CD8-positive, alpha-beta memory T cell (primary cell): ENCODE measurements around the gene RASSF7. TPM values are rescaled to one million over a fixed set of nuclear protein-coding genes. Genes with fewer than 3 reads are reported as not detected.

Experiments
- CTCF ChIA-PET: fragments of 350-600 bp; sonication (Branson Sonifier 250); formaldehyde crosslinking; loops from one replicate; lab custom pipeline; 2021; ENCODE audit warnings: antibody characterized with exemption; lab: Charles Lee
- POLR2A ChIA-PET: fragments of 350-600 bp; sonication (Branson Sonifier 250); formaldehyde crosslinking; loops from one replicate; lab custom pipeline; 2021; ENCODE audit warnings: antibody characterized with exemption; lab: Charles Lee
- DNase-seq, 5 donors: peaks; one replicate each; pipeline versions ENCODE4 v3.0.0 to v3.0.0-alpha.2; 2020 to 2022; ENCODE audit warnings: mixed read lengths in 1 of 5
- H3K27ac ChIP-seq: one replicate; pipeline ENCODE4 v1.7.0; 2013; ENCODE audit warnings: low read depth, mild to moderate bottlenecking, low read length, moderate library complexity
- H3K27me3 ChIP-seq: 2 replicates; pipeline ENCODE4 v1.7.0; 2013; ENCODE audit warnings: low read length, mild to moderate bottlenecking; ENCODE audit not compliant: insufficient read depth, poor library complexity, severe bottlenecking
- H3K36me3 ChIP-seq: 2 replicates; pipeline ENCODE4 v1.7.0; 2013; ENCODE audit warnings: mild to moderate bottlenecking, low read length, moderate library complexity; ENCODE audit not compliant: insufficient read depth
- H3K4me1 ChIP-seq: 2 replicates; pipeline ENCODE4 v1.7.0; 2013; ENCODE audit warnings: mild to moderate bottlenecking, low read length, moderate library complexity; ENCODE audit not compliant: insufficient read depth
- H3K4me3 ChIP-seq: 2 replicates; pipeline ENCODE4 v1.7.0; 2013; ENCODE audit warnings: mild to moderate bottlenecking, low read length
- H3K9me3 ChIP-seq: 2 replicates; pipeline ENCODE4 v1.7.0; 2013; ENCODE audit warnings: mild to moderate bottlenecking, low read length
- H3K27ac Mint-ChIP-seq, 8 donors: one replicate each; pipeline ENCODE4 v1.8.0; 2020 to 2021; ENCODE audit warnings: mixed read lengths in 8 of 8, mild to moderate bottlenecking in 6 of 8, inconsistent platforms in 3 of 8, moderate library complexity in 3 of 8
- H3K27me3 Mint-ChIP-seq, 2 donors: one replicate each; pipeline ENCODE4 v1.8.0; 2020 to 2021; ENCODE audit warnings: mixed read lengths in 2 of 2, mild to moderate bottlenecking in 1 of 2, moderate library complexity in 1 of 2
- H3K36me3 Mint-ChIP-seq, 3 donors: one replicate each; pipeline ENCODE4 v1.8.0; 2020 to 2021; ENCODE audit warnings: mixed read lengths in 3 of 3, inconsistent platforms in 1 of 3, mild to moderate bottlenecking in 1 of 3
- H3K4me1 Mint-ChIP-seq, 3 donors: one replicate each; pipeline ENCODE4 v1.8.0; 2020 to 2021; ENCODE audit warnings: mixed read lengths in 3 of 3, inconsistent platforms in 1 of 3, mild to moderate bottlenecking in 1 of 3
- H3K4me3 Mint-ChIP-seq, 7 donors: one replicate each; pipeline ENCODE4 v1.8.0; 2020 to 2021; ENCODE audit warnings: mixed read lengths in 7 of 7, mild to moderate bottlenecking in 6 of 7, moderate library complexity in 4 of 7, inconsistent platforms in 2 of 7
- H3K9me3 Mint-ChIP-seq, 5 donors: one replicate each; pipeline ENCODE4 v1.8.0; 2020 to 2022; ENCODE audit warnings: mixed read lengths in 5 of 5, mild to moderate bottlenecking in 3 of 5, moderate library complexity in 2 of 5, inconsistent platforms in 1 of 5
- polyA plus RNA-seq: library from polyadenylated mRNA; unstranded; fragments of 300-500 nt; fragmentation: Illumina TruSeq; gene quantifications from one replicate; pipeline ENCODE4 v1.2.3, GENCODE V29; 2021
- total RNA-seq, 2 experiments: library from RNA; stranded (reverse); gene quantifications; one replicate each; pipeline ENCODE4 v1.2.3, GENCODE V29; 2021

The RASSF7 gene
- total and polyA plus RNA-seq, 3 experiments from 2014 or later: 20.4 to 39.7 (median 20.7) TPM

DNA sequence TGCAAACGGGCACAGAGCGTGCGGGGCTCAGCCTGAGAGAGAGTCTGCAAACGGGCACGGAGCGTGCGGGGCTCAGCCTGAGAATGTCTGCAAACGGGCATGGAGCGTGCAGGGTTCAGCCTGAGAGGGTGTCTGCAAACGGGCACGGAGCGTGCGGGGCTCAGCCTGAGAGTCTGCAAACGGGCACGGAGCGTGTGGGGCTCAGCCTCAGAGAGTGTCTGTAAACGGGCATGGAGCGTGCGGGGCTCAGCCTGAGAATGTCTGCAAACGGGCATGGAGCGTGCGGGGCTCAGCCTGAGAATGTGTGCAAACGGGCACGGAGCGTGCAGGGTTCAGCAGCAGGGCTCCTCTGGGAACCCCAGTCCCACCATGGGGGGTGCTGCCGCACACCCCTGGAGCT lies 29.0 kb downstream of the RASSF7 start:
- peaks cover 22% of the 10 kb centered on the region for H3K4me1 ChIP-seq
- H3K27me3 ChIP-seq: no peaks in the 10 kb centered on the region
- no peak overlapping the region for H3K4me3 Mint-ChIP-seq
- H3K4me1 Mint-ChIP-seq: peaks cover 21 to 35% (median 32%) of the 10 kb centered on the region in 3 donors
- DNase-seq: no peak
- CTCF ChIA-PET: interaction anchor here (1.1 kb wide), 1 partner anchor 136 kb away, joined by 3 read pairs; no protein-coding TSS in a partner anchor
- H3K27ac Mint-ChIP-seq: peak overlapping the region in 3 of 8 donors; percentile 15 to 97 (median 47)
- H3K4me3 ChIP-seq: no peak overlapping the region
- no peaks in the 10 kb centered on the region for H3K27me3 Mint-ChIP-seq
- no peaks in the 10 kb centered on the region for H3K9me3 ChIP-seq
- peaks cover 41% of the 10 kb centered on the region for H3K36me3 ChIP-seq
- POLR2A ChIA-PET: no interaction called here
- no peak overlapping the region for H3K27ac ChIP-seq
- no peaks in the 10 kb centered on the region for H3K9me3 Mint-ChIP-seq
- H3K36me3 Mint-ChIP-seq: peaks cover 0 to 80% (median 22%) of the 10 kb centered on the region in 3 donors

DNA sequence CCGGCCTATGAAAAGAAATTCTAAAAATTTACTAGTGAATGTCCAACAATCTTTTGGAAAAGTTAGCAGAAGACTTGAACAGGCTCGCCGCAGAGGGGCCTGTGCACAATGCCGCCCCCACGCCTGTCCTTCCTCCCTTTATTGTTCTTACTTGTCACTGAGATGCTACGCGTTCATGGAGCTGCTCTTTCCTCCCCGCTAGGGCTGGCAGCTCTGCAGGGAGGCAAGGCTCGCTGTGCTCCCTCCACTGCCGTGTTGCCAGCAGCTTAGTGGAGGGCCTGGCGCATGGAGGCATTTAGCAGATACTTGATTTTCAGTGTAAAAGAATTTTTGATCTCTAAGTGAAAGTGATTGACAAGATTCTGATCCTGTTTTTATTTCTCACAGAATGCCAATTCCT lies 30.2 kb downstream of the RASSF7 start:
- Histone ChIP-seq H3K27me3 (no peaks in the 10 kb centered on the region), H3K4me3 (no peak overlapping the region), H3K27ac (no peak overlapping the region), H3K4me1 (peaks cover 22% of the 10 kb centered on the region), H3K9me3 (no peaks in the 10 kb centered on the region), H3K36me3 (peaks cover 41% of the 10 kb centered on the region)
- no peak for DNase-seq
- no peaks in the 10 kb centered on the region for H3K27me3 Mint-ChIP-seq
- CTCF ChIA-PET: no interaction called here
- H3K27ac Mint-ChIP-seq: peak overlapping the region in 4 of 8 donors; percentile 6 to 64 (median 41)
- H3K36me3 Mint-ChIP-seq: peaks cover 0 to 90% (median 22%) of the 10 kb centered on the region in 3 donors
- no peak overlapping the region for H3K4me3 Mint-ChIP-seq
- peaks cover 23 to 40% (median 35%) of the 10 kb centered on the region in 3 donors for H3K4me1 Mint-ChIP-seq
- POLR2A ChIA-PET: interaction anchor here (0.8 to 1.0 kb wide), 2 partner anchors 15 to 21 kb away, joined by 3 to 4 read pairs; partner anchors contain the start of gene PHRF1
- no peaks in the 10 kb centered on the region for H3K9me3 Mint-ChIP-seq

DNA sequence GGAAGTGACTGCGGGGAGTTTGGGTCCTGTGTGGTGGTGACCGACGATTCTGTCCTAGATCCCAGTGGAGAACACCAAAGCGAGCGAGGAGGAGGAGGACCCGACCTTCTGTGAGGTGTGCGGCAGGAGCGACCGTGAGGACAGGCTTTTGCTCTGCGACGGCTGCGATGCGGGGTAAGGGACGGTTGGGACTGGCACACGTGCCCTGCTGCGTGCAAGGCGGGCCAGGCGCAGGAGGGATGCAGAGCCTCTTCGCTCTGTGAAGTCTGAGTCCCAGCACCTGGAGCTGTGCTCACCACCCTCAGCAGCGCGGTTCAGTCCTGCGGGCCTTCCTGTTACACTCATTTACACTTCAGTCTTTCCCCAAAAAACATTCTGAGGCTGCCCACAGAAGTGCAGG lies 31.7 kb downstream of the RASSF7 start:
- Histone ChIP-seq H3K4me1 (peaks cover 13% of the 10 kb centered on the region), H3K27me3 (no peaks in the 10 kb centered on the region), H3K36me3 (peaks cover 46% of the 10 kb centered on the region), H3K27ac (no peak overlapping the region), H3K4me3 (no peak overlapping the region), H3K9me3 (no peaks in the 10 kb centered on the region)
- Mint-ChIP-seq H3K9me3 (no peaks in the 10 kb centered on the region), H3K36me3 (peaks cover 0 to 90% (median 24%) of the 10 kb centered on the region in 3 donors), H3K27me3 (no peaks in the 10 kb centered on the region), H3K27ac (peak overlapping the region in 1 of 8 donors; percentile 10), H3K4me3 (no peak overlapping the region), H3K4me1 (peaks cover 22 to 41% (median 32%) of the 10 kb centered on the region in 3 donors)
- ChIA-PET POLR2A (no interaction called here), CTCF (no interaction called here)
- DNase-seq: no peak

DNA sequence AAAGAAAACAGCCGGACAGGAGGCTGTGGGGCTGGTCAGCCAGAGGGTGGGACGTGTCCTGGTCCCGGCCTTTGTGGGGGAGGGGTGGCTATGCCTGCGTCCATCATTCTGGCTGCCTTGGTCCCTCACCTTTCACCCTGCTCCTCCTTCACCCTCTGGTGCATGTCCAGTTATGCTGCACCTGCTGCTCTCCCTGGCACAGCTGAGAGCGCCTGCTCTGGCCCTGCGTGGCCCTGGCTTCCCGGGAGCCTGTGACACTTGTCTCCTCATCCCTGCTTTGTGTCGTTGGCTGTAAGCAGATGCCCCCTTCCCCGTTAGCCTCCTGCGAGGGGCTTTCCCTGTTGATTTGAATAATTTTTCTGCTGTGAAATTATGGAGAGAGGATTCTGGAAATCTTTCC lies 32.1 kb downstream of the RASSF7 start:
- Mint-ChIP-seq H3K36me3 (peaks cover 0 to 88% (median 24%) of the 10 kb centered on the region in 3 donors), H3K9me3 (no peaks in the 10 kb centered on the region)

GRCh38 chr11:593347-593746 lies 32.6 kb downstream of the RASSF7 start:
- Histone ChIP-seq H3K4me1 (peaks cover 5% of the 10 kb centered on the region), H3K27ac (no peak overlapping the region), H3K4me3 (no peak overlapping the region), H3K36me3 (peaks cover 46% of the 10 kb centered on the region), H3K9me3 (no peaks in the 10 kb centered on the region), H3K27me3 (no peaks in the 10 kb centered on the region)
- Mint-ChIP-seq H3K27ac (peak overlapping the region in 1 of 8 donors; percentile 27), H3K4me1 (peaks cover 13 to 32% (median 24%) of the 10 kb centered on the region in 3 donors), H3K27me3 (no peaks in the 10 kb centered on the region), H3K4me3 (no peak overlapping the region), H3K9me3 (no peaks in the 10 kb centered on the region), H3K36me3 (peaks cover 0 to 86% (median 22%) of the 10 kb centered on the region in 3 donors)
- DNase-seq: no peak
- ChIA-PET POLR2A (no interaction called here), CTCF (no interaction called here)

More for the DNA sequence above, 32.1 kb downstream of the RASSF7 start:
- Mint-ChIP-seq H3K4me1 (peaks cover 18 to 36% (median 28%) of the 10 kb centered on the region in 3 donors), H3K27ac (no peak overlapping the region), H3K4me3 (no peak overlapping the region), H3K27me3 (no peaks in the 10 kb centered on the region)
- POLR2A ChIA-PET: no interaction called here
- no peak for DNase-seq
- Histone ChIP-seq H3K27me3 (no peaks in the 10 kb centered on the region), H3K27ac (no peak overlapping the region), H3K36me3 (peaks cover 46% of the 10 kb centered on the region), H3K9me3 (no peaks in the 10 kb centered on the region), H3K4me1 (peaks cover 9% of the 10 kb centered on the region), H3K4me3 (no peak overlapping the region)
- CTCF ChIA-PET: no interaction called here

GRCh38 chr11:595400-595799 lies 34.6 kb downstream of the RASSF7 start:
- H3K27ac Mint-ChIP-seq: no peak overlapping the region
- CTCF ChIA-PET: no interaction called here

GRCh38 chr11:596374-596773 lies 35.6 kb downstream of the RASSF7 start:
- ChIA-PET POLR2A (no interaction called here), CTCF (no interaction called here)
- peaks cover 32% of the 10 kb centered on the region for H3K36me3 ChIP-seq
- H3K27ac ChIP-seq: no peak overlapping the region
- no peaks in the 10 kb centered on the region for H3K9me3 Mint-ChIP-seq
- peak overlapping the region in 1 of 7 donors; percentile 59 for H3K4me3 Mint-ChIP-seq
- H3K4me1 ChIP-seq: no peaks in the 10 kb centered on the region
- DNase-seq: no peak
- H3K9me3 ChIP-seq: no peaks in the 10 kb centered on the region
- no peak overlapping the region for H3K4me3 ChIP-seq
- H3K27me3 Mint-ChIP-seq: no peaks in the 10 kb centered on the region
- peak overlapping the region in 6 of 8 donors; percentile 34 to 80 (median 54) for H3K27ac Mint-ChIP-seq
- no peaks in the 10 kb centered on the region for H3K27me3 ChIP-seq
- peaks cover 8 to 20% (median 9%) of the 10 kb centered on the region in 3 donors for H3K4me1 Mint-ChIP-seq
- peaks cover 0 to 79% (median 18%) of the 10 kb centered on the region in 3 donors for H3K36me3 Mint-ChIP-seq

More at GRCh38 chr11:595400-595799, 34.6 kb downstream of the RASSF7 start:
- Histone ChIP-seq H3K9me3 (no peaks in the 10 kb centered on the region), H3K27me3 (no peaks in the 10 kb centered on the region), H3K4me1 (no peaks in the 10 kb centered on the region), H3K27ac (no peak overlapping the region), H3K36me3 (peaks cover 34% of the 10 kb centered on the region), H3K4me3 (no peak overlapping the region)
- Mint-ChIP-seq H3K4me3 (no peak overlapping the region), H3K4me1 (peaks cover 8 to 20% (median 9%) of the 10 kb centered on the region in 3 donors), H3K27me3 (no peaks in the 10 kb centered on the region), H3K36me3 (peaks cover 0 to 86% (median 17%) of the 10 kb centered on the region in 3 donors), H3K9me3 (no peaks in the 10 kb centered on the region)
- POLR2A ChIA-PET: no interaction called here
- no peak for DNase-seq

DNA sequence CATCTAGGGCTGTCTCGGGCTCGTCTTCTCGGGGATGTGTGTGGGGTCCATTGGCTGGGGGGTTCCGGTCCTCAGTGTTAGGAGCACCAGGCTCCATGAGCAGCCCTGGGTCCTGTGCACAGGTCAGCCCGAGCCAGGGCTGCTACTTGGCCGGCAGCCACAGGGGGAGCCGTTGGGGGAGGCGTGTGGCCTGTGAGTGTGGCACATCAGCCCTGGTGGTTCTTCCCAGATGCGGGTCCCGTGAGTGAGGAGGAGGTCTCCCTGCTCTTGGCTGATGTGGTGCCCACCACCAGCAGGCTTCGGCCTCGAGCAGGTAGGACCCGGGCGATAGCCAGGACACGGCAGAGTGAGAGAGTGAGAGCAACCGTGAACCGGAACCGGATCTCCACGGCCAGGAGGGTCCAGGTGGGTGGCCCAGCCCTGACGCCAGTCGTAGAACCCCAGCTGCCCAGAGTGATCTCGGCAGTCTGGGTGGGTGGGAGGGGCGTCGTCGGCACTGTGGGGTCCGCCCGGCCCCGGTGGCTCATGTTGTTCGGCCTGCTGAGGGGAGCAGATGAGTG lies 36.5 kb downstream of the RASSF7 start:
- no peak for DNase-seq
- peaks cover 8 to 20% (median 9%) of the 10 kb centered on the region in 3 donors for H3K4me1 Mint-ChIP-seq
- H3K27me3 Mint-ChIP-seq: no peaks in the 10 kb centered on the region
- Histone ChIP-seq H3K9me3 (no peaks in the 10 kb centered on the region), H3K36me3 (peaks cover 38% of the 10 kb centered on the region), H3K27ac (no peak overlapping the region), H3K27me3 (no peaks in the 10 kb centered on the region), H3K4me1 (no peaks in the 10 kb centered on the region), H3K4me3 (no peak overlapping the region)
- peak overlapping the region in 3 of 8 donors; percentile 29 to 93 (median 64) for H3K27ac Mint-ChIP-seq
- peaks cover 0 to 81% (median 20%) of the 10 kb centered on the region in 3 donors for H3K36me3 Mint-ChIP-seq
- ChIA-PET CTCF (no interaction called here), POLR2A (no interaction called here)
- peak overlapping the region in 1 of 7 donors; percentile 32 for H3K4me3 Mint-ChIP-seq
- H3K9me3 Mint-ChIP-seq: no peaks in the 10 kb centered on the region
